Endothelial cell of umbilical vein (primary cell): ENCODE results near the gene LGI4. TPM values are rescaled to one million over a fixed set of nuclear protein-coding genes. Genes with fewer than 3 reads are reported as not detected.

ENCODE experiments used
- BruUV-seq: library from RNA; stranded (reverse); fragments of 400-500 nt; replicated peaks from 2 replicates; lab custom pipeline; 2021; lab: Mats Ljungman, UMichigan
- CTCF ChIA-PET: fragments of 300-600, 350-600 bp; sonication (Branson Sonifier 250); formaldehyde crosslinking; loops from one replicate; lab custom pipeline; 2021; ENCODE audit warnings: antibody characterized with exemption, inconsistent platforms; lab: Charles Lee
- POLR2A ChIA-PET: fragments of 300-600, 350-600 bp; sonication (Branson Sonifier 250); formaldehyde crosslinking; loops from one replicate; lab custom pipeline; 2021; ENCODE audit warnings: antibody characterized with exemption, inconsistent platforms; lab: Charles Lee
- DNase-seq: peaks from one replicate; pipeline ENCODE4 v3.0.0-alpha.2; 2011; ENCODE audit warnings: low read depth, low spot score
- FAIRE-seq: peaks from 2 replicates; lab custom pipeline; 2011; peaks lifted over from hg19 to GRCh38; lab: Jason Lieb, UNC
- H2AFZ ChIP-seq: 2 replicates; pipeline ENCODE4 v1.6.0; 2012; ENCODE audit warnings: low read depth, low read length, control low read depth, inconsistent platforms
- H3K27ac ChIP-seq: 2 replicates; pipeline ENCODE4 v1.5.1; 2011; ENCODE audit warnings: low read depth, mild to moderate bottlenecking, control low read depth, low read length, moderate library complexity; ENCODE audit not compliant: insufficient read depth
- H3K27me3 ChIP-seq, 2 experiments: 2 replicates each; pipeline versions ENCODE4 v1.6.0 to v1.6.1; 2011; ENCODE audit warnings: low read length in 2 of 2, mixed read lengths in 1 of 2; ENCODE audit not compliant: control insufficient read depth in 2 of 2, insufficient read depth in 2 of 2
- H3K36me3 ChIP-seq, 2 experiments: 2 replicates in 1 of 2; 3 replicates in 1 of 2; pipeline ENCODE4 v1.5.1; 2011; ENCODE audit warnings: low read length in 2 of 2, mild to moderate bottlenecking in 1 of 2, moderate library complexity in 1 of 2; ENCODE audit not compliant: control insufficient read depth in 2 of 2, insufficient read depth in 2 of 2; ENCODE audit errors: extremely low read depth in 1 of 2
- H3K4me1 ChIP-seq: 3 replicates; pipeline ENCODE4 v1.5.1; 2011; ENCODE audit warnings: mild to moderate bottlenecking, low read length; ENCODE audit not compliant: control insufficient read depth, insufficient read depth; ENCODE audit errors: extremely low read depth
- H3K4me2 ChIP-seq: 2 replicates; pipeline ENCODE4 v1.6.1; 2011; ENCODE audit warnings: low read length, control low read depth, mixed read lengths; ENCODE audit not compliant: insufficient read depth
- H3K4me3 ChIP-seq, 3 experiments: fragments of 200-600 bp in 1 of 3; sonication (generic), shearing (Covaris generic) in 1 of 3; replicated peaks in 1 of 3; 2 replicates each; pipeline ENCODE4 v1.5.1; 2011 to 2016; ENCODE audit warnings: control low read depth in 3 of 3, low read length in 3 of 3, mild to moderate bottlenecking in 2 of 3, inconsistent platforms in 1 of 3, low read depth in 1 of 3, moderate library complexity in 1 of 3; ENCODE audit not compliant: insufficient read depth in 1 of 3
- H3K79me2 ChIP-seq: 2 replicates; pipeline ENCODE4 v1.6.0; 2012; ENCODE audit warnings: low read length, inconsistent platforms; ENCODE audit not compliant: control insufficient read depth, insufficient read depth
- H3K9ac ChIP-seq: replicated peaks from 2 replicates; pipeline ENCODE3; 2011; ENCODE audit warnings: low read length, control low read depth; ENCODE audit not compliant: insufficient read depth; ENCODE audit errors: extremely low read depth
- H3K9me1 ChIP-seq: replicated peaks from 3 replicates; pipeline ENCODE4 v1.6.0; 2011; ENCODE audit warnings: mild to moderate bottlenecking, low read length; ENCODE audit not compliant: control insufficient read depth, insufficient read depth; ENCODE audit errors: extremely low read depth
- H3K9me3 ChIP-seq: replicated peaks from 2 replicates; pipeline ENCODE4 v1.5.1; 2012; ENCODE audit warnings: low read length, inconsistent platforms; ENCODE audit not compliant: control insufficient read depth, insufficient read depth
- H4K20me1 ChIP-seq: replicated peaks from 2 replicates; pipeline ENCODE3; 2011; ENCODE audit warnings: mild to moderate bottlenecking, low read length; ENCODE audit not compliant: control insufficient read depth, insufficient read depth; ENCODE audit errors: extremely low read depth
- CTCF ChIP-seq, 2 donors: IDR thresholded peaks; 1 replicate in 1 of 2; 2 replicates in 1 of 2; pipeline ENCODE4 v1.5.1; 2011; ENCODE audit warnings: low read length in 2 of 2, mild to moderate bottlenecking in 2 of 2, moderate library complexity in 2 of 2, control low read depth in 1 of 2, inconsistent platforms in 1 of 2, low read depth in 1 of 2; ENCODE audit not compliant: insufficient read depth in 1 of 2; ENCODE audit errors: extremely low read depth in 1 of 2
- EZH2 ChIP-seq: IDR thresholded peaks from 2 replicates; pipeline ENCODE4 v1.6.1; 2012; ENCODE audit warnings: borderline replicate concordance, low read depth, mild to moderate bottlenecking, moderate library complexity, low read length, inconsistent platforms; ENCODE audit not compliant: severe bottlenecking
- FOS ChIP-seq: IDR thresholded peaks from 2 replicates; pipeline ENCODE4 v1.6.1; 2011; ENCODE audit warnings: mild to moderate bottlenecking, low read length, moderate library complexity, borderline replicate concordance; ENCODE audit not compliant: insufficient read depth
- GATA2 ChIP-seq: IDR thresholded peaks from 2 replicates; pipeline ENCODE4 v1.7.0; 2011; ENCODE audit warnings: low read depth, mild to moderate bottlenecking, moderate library complexity, mixed read lengths, low read length; ENCODE audit not compliant: insufficient read length, insufficient read depth
- JUN ChIP-seq: IDR thresholded peaks from 2 replicates; pipeline ENCODE4 v1.6.1; 2011; ENCODE audit warnings: borderline replicate concordance, low read depth; ENCODE audit not compliant: insufficient read length, insufficient read depth
- MYC ChIP-seq: IDR thresholded peaks from one replicate; pipeline ENCODE4 v1.6.1; 2011; ENCODE audit warnings: mild to moderate bottlenecking, low read depth, low read length
- POLR2A ChIP-seq: IDR thresholded peaks from 2 replicates; pipeline ENCODE4 v1.6.1; 2012; ENCODE audit warnings: low read depth, mild to moderate bottlenecking, control low read depth, low read length
- POLR2AphosphoS5 ChIP-seq: IDR thresholded peaks from 2 replicates; pipeline ENCODE4 v1.6.1; 2012; ENCODE audit warnings: low read depth, mild to moderate bottlenecking, control low read depth, low read length, moderate library complexity; ENCODE audit not compliant: insufficient read depth
- dilution Hi-C: fragments of 300-500 bp; cut with MboI; formaldehyde crosslinking; loops from one replicate; pipeline ENCODE4 v1.15.0; 2019; ENCODE audit warnings: low sequenced_read_pairs; ENCODE audit not compliant: extremely low pct_ligation_motif_present
- intact Hi-C: fragments of 100-400 bp; cut with micrococcal nuclease; formaldehyde crosslinking; loops from one replicate; pipeline ENCODE4 v1.10.0; 2022
- polyA plus RNA-seq, 4 experiments: library from polyadenylated mRNA; depleted of rRNA in 3 of 4; stranded (reverse) in 3 of 4; unstranded in 1 of 4; fragments of >200 nt; gene quantifications; 2 replicates each; pipeline versions ENCODE4 v1.2.1 to v1.2.3, GENCODE V29; 2011 to 2012; ENCODE audit warnings: missing spikeins in 1 of 4
- total RNA-seq: library from RNA; stranded (reverse); gene quantifications from 2 replicates; pipeline ENCODE4 v1.2.3, GENCODE V29; 2021
- TF ChIP-seq, protein P1 (sequence below): IDR thresholded peaks from 2 replicates; pipeline ENCODE4 v1.6.1; 2011; ENCODE audit not compliant: insufficient read depth, insufficient read length

The LGI4 gene
- total and polyA plus RNA-seq, 2 donors (not counting 3 experiments of a cell fraction or from before 2014, with no cell fraction given), result not detected

DNA sequence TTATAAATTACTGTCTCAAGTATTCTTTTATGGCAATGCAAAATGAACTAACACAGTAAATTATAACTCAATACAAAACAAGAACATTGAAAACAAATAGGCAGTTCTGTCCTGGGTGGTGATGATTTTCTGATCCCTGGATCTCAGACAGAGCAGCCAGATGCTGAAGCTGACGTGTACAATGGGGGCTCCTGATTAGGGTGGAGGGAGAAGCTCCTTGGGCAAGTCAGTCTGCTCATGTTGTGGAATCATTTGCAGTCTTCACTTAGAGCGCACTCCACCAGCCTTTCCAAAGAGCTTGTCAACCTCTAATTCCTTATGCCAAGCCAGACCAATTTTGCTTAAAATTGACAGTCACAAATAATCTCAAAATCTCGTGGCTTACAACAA, 41.3 kb upstream of the LGI4 start:
- Histone ChIP-seq H3K9ac (no peak overlapping the region), H3K27ac (no peak overlapping the region), H2AFZ (no peak overlapping the region), H3K4me2 (no peak overlapping the region), H3K9me1 (no peaks in the 10 kb centered on the region), H4K20me1 (no peaks in the 10 kb centered on the region), H3K4me3 (no peak overlapping the region), H3K27me3 (peaks cover 0 to 2% of the 10 kb centered on the region in 2 experiments), H3K4me1 (no peaks in the 10 kb centered on the region), H3K9me3 (no peaks in the 10 kb centered on the region), H3K79me2 (no peaks in the 10 kb centered on the region), H3K36me3 (no peaks in the 10 kb centered on the region)
- BruUV-seq, result no TSS peak
- TF ChIP-seq MYC (no peak), POLR2A (no peak), FOS (no peak), EZH2 (no peak), POLR2AphosphoS5 (no peak), GATA2 (no peak), CTCF (IDR thresholded peaks at IDR 0.05; ENCODE audit: extremely low read depth in 1 of 2, insufficient read depth in 1 of 2, low read depth in 1 of 2, low read length in 2 of 2) (no peak), JUN (no peak)
- TF ChIP-seq, protein P1, sequence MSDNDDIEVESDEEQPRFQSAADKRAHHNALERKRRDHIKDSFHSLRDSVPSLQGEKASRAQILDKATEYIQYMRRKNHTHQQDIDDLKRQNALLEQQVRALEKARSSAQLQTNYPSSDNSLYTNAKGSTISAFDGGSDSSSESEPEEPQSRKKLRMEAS, result no peak
- FAIRE-seq (no peak), DNase-seq (no peak)
- ChIA-PET CTCF (no interaction called here), POLR2A (no interaction called here)
- intact Hi-C loops, result no loop called here
- dilution Hi-C loops, result no loop called here
